Erythroblast (primary cell): Measurements from ENCODE around the gene PAX8.

Experiments used
- GATA1 ChIP-seq: IDR thresholded peaks from 2 replicates; pipeline ENCODE4 v1.6.1; 2011; ENCODE audit warnings: low read depth, mild to moderate bottlenecking, control low read depth, low read length, moderate library complexity
- POLR2A ChIP-seq: IDR thresholded peaks from 2 replicates; pipeline ENCODE4 v1.6.1; 2011; ENCODE audit warnings: mild to moderate bottlenecking, low read length

DNA sequence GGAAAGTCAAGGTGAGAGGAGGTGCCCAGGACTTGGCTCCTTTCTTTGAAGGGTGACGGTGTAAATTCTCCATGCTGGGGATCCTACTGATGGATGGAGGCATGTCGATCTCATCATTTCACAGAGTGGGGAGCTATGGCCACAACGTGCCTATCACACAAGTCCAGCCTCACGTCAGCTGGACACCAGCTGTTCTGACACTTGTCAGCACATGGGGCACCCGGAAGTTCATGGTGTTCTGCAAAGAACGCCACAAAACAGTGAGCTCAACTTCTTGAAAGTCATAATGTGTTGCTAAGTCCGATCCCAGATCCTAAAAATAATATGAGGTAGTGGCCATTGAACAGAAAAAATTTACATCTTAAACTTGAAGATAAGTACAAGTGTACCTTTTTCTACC, 12.3 kb downstream of the PAX8 start:
- TF ChIP-seq POLR2A: no peak
- no peak for TF ChIP-seq GATA1
